ES-I3 (cell line): ENCODE data around the gene KMT2B.

ENCODE experiments used
- H3K36me3 ChIP-seq: 2 replicates; pipeline ENCODE4 v1.6.1; 2013; ENCODE audit warnings: mild to moderate bottlenecking, low read length, control low read depth, moderate library complexity; ENCODE audit not compliant: insufficient read depth
- H3K4me1 ChIP-seq: 2 replicates; pipeline ENCODE4 v1.6.1; 2013; ENCODE audit warnings: mild to moderate bottlenecking, control low read depth, low read length; ENCODE audit not compliant: insufficient read depth
- H3K9ac ChIP-seq: 2 replicates; pipeline ENCODE4 v1.6.1; 2013; ENCODE audit warnings: low read depth, mild to moderate bottlenecking, low read length, moderate library complexity
- H3K9me3 ChIP-seq: 2 replicates; pipeline ENCODE4 v1.6.1; 2013; ENCODE audit warnings: mild to moderate bottlenecking, low read length, moderate library complexity; ENCODE audit not compliant: control insufficient read depth, insufficient read depth

KMT2B gene

GRCh38 chr19:35746531-35746930, 28.7 kb downstream of the KMT2B start:
- Histone ChIP-seq H3K9me3 (peaks cover 3% of the 10 kb centered on the region; the same call in 1 of the 2 replicates), H3K9ac (peak overlapping the region; percentile 96; the same call in 1 of the 2 replicates), H3K36me3 (no peaks in the 10 kb centered on the region), H3K4me1 (0 out of 2 replicates have a peak, but pooled peaks cover 3% of the 10 kb centered on the region)

DNA sequence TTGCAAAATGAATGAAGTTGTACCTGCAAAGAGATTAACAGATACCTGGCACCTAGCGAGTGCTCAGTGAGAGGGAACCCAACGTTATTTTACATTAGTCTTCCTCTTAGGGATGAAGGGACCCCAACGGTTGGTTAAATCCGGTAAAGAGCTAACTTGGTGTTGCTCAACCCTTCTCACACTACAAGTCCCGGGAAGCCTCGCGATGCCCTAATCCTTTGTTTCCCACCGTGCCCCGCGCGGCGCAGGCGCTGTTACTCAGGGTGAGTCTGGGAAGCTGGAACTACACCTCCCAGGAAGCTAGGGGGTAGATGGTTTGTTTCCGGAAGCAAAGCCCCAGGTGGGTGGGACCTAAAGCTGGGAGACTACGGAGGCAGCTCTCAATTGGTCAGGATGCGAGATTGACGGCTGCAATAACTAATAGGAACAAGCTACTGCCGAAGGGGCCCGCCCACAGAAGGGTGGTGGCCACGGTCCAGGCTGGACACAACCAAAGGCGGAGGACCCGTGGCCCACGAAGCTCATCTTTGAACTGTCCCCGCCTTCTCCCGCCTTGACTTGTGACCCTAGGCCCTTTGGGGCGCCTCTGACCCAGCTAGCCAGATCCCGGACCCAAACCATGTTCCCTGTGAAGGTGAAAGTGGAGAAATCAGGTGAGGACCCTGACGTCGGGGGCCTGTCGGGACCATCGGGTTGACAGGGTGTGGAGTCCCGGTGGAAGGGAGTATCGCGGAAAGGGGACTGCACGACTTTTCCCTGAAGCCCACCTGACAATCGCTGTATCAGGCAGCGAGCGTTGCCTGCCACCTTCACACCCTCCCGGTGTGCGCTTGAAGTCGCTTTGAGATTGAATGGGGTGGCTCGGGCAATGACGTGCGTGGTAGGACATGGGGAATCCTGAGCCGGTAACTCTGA, 30.6 kb downstream of the KMT2B start, which contains the start of gene LIN37:
Gene LIN37, plus strand, starts transcription at position 471 of the 915 bp plus-strand sequence. Its CDS starts 149 bp downstream, at position 620.
- Histone ChIP-seq H3K9me3 (peaks cover 3% of the 10 kb centered on the region; the same call in 1 of the 2 replicates), H3K4me1 (0 out of 2 replicates have a peak, but pooled peaks cover 3% of the 10 kb centered on the region), H3K36me3 (no peaks in the 10 kb centered on the region), H3K9ac (peak within 1 kb of the TSS; percentile 69)

DNA sequence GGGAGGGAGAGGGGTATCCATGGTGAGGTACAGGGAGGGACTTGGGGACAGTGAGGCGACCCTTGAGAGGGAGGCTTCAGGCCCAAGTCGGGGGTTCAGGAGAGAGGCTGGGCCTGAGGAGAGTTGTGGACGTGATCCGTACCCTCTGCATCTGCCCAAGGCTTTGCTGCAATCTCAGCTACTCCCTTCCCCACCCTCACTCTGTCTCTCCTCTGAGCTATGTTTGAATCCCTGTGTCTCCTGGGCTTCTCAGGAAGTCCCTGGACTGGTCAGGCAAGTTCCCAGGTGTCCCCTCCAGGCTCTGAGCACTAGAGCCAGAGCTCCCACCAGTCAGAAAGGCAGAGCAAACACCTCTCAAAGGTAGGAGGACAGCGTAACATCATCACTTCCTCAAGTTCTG, 32.4 kb downstream of the KMT2B start:
- Histone ChIP-seq H3K9ac (no peak overlapping the region), H3K9me3 (no peaks in the 10 kb centered on the region), H3K4me1 (0 out of 2 replicates have a peak, but pooled peaks cover 5% of the 10 kb centered on the region), H3K36me3 (no peaks in the 10 kb centered on the region)

DNA sequence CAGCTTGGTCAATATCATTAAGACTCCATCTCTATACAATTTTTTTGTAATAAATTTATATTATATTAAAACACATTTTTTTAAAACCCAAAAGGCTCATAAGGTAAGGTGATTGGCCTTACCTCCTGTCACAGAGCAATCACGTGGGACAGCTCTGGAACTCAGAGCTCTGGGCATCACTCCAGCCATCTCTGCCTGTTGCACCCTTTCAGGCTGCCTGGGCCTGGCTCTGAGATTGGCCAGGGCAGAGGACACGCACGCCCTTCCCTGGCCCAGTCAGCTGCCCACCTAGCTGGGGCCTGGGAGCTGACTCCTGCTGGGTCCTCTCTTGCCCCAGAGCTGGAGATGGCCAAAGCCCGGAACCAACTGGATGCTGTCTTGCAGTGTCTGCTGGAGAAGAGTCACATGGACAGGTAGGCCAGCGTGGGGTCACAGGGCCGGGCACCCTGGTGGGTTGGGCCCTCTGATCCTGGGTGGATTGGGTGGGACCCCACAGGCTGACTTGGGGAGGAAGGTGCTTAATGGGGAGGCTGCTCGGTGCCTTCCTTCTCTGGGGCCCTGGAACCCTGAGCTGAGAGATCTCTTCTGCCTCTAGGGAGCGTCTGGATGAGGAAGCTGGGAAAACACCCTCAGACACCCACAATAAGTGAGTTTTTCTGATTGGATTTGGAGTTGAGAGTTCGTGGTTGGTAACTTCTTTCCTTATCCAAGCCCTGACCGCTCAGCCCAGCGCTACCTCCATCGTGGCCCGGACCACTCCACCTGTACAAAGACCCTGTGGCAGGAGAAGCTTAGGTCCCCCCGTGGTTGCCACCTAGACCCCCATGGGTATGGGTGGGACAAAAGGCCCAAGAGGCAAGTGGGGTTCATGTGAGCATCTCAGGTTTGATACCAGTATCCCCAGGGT, 34.3 kb downstream of the KMT2B start:
- no peaks in the 10 kb centered on the region for H3K36me3 ChIP-seq
- H3K4me1 ChIP-seq, result 0 out of 2 replicates have a peak, but pooled peaks cover 6% of the 10 kb centered on the region
- no peaks in the 10 kb centered on the region for H3K9me3 ChIP-seq
- H3K9ac ChIP-seq, result no peak overlapping the region

DNA sequence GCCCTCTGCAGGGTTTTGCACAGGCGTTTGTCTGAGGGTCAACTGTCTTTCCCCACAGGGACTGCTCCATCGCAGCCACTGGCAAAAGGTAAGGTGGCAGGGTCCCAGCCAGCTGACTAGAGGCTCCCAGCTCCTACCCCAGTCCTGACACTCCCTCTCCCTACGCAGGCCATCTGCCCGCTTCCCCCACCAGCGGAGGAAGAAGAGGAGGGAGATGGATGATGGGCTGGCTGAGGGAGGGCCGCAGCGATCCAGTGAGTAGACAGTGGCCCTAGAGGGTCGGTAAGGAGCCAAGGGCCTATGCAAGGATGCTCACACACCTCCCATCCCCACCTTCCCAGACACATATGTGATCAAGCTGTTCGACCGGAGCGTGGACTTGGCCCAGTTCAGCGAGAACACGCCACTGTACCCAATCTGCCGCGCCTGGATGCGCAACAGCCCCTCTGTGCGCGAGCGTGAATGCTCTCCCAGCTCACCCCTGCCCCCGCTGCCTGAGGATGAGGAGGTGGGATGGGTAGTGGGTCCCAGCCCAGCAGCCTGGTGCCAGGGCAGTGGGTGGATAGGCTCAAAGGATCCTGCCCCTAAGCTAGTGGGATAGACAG, 35.0 kb downstream of the KMT2B start:
- Histone ChIP-seq H3K36me3 (no peaks in the 10 kb centered on the region), H3K9ac (no peak overlapping the region), H3K9me3 (no peaks in the 10 kb centered on the region), H3K4me1 (0 out of 2 replicates have a peak, but pooled peaks cover 6% of the 10 kb centered on the region)

- Histone ChIP-seq H3K9me3 (no peaks in the 10 kb centered on the region), H3K36me3 (no peaks in the 10 kb centered on the region), H3K9ac (no peak overlapping the region), H3K4me1 (0 out of 2 replicates have a peak, but pooled peaks cover 6% of the 10 kb centered on the region)
These were observed 36.0 kb downstream of the KMT2B start for GRCh38 chr19:35753634-35754369.

GRCh38 chr19:35754370-35755130, 36.7 kb downstream of the KMT2B start:
- no peak overlapping the region for H3K9ac ChIP-seq
- no peaks in the 10 kb centered on the region for H3K9me3 ChIP-seq
- peaks cover 3% of the 10 kb centered on the region; the same call in 1 of the 2 replicates for H3K4me1 ChIP-seq
- no peaks in the 10 kb centered on the region for H3K36me3 ChIP-seq

DNA sequence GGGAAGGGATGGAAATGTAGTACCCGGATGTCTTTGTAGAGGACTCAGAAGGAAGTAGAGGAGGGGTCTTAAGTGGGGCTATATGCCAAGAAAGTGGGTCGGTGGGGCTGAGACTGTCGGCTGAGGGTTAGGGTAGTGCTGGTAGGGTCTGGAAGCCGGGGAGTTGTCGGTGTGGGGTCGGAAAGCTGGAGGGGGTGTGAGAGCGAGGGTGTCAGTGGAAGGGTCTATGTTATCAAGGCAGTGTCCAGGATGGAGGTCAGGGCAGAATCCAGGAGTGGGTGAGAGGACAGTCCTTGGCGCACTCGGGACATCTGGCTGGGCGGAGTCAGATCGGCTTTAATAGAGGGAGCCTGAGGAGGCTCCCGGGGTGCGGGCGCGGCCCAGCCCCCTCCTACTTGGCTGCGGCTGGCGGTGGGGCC, 37.3 kb downstream of the KMT2B start:
- H3K9ac ChIP-seq, result peak overlapping the region; percentile 95
- peaks cover 3% of the 10 kb centered on the region; the same call in 1 of the 2 replicates for H3K4me1 ChIP-seq
- no peaks in the 10 kb centered on the region for H3K36me3 ChIP-seq
- H3K9me3 ChIP-seq, result no peaks in the 10 kb centered on the region

DNA sequence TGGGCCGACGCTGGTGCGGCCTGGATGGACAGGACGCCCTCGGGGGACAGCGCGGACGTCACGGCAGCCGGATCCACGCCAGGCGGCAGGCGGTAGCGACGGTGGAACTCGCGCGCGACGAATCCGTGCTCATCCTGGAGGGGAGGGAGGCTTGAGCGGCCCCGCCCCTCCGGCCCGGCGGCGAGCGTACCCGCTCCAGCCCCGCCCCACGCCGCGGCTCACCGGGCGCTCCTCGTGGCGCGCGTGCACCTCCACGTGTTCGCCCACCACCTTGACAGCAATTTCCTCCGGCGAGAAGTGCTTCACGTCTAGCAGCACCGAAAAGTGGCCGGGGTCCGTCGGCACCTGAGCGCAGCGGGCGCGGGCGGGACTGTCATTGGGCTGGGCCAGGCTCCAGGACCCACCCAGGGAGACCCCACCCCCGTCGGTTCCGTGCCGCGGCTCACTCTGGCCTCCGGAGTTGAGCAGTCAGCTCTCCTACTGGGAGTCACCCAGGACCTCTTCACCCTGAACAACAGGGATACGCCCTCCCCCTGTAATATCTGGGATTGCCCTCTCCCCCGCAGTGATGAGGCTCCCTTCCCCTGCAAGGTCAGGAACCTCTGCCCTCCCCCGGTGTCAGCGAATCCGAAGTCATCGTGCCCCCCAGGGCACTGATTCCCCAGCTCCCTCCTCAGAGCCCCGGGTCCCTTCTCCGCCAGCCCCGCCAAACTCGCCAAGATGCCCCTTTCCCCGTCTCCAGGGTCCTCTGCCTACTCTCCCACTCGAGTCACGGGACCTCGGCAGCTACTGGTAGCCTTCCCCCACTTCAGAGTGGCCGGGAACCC, 38.0 kb downstream of the KMT2B start:
- H3K9ac ChIP-seq, result peak overlapping the region; percentile 95
- H3K4me1 ChIP-seq, result peaks cover 3% of the 10 kb centered on the region; the same call in 1 of the 2 replicates
- no peaks in the 10 kb centered on the region for H3K36me3 ChIP-seq
- H3K9me3 ChIP-seq, result no peaks in the 10 kb centered on the region

DNA sequence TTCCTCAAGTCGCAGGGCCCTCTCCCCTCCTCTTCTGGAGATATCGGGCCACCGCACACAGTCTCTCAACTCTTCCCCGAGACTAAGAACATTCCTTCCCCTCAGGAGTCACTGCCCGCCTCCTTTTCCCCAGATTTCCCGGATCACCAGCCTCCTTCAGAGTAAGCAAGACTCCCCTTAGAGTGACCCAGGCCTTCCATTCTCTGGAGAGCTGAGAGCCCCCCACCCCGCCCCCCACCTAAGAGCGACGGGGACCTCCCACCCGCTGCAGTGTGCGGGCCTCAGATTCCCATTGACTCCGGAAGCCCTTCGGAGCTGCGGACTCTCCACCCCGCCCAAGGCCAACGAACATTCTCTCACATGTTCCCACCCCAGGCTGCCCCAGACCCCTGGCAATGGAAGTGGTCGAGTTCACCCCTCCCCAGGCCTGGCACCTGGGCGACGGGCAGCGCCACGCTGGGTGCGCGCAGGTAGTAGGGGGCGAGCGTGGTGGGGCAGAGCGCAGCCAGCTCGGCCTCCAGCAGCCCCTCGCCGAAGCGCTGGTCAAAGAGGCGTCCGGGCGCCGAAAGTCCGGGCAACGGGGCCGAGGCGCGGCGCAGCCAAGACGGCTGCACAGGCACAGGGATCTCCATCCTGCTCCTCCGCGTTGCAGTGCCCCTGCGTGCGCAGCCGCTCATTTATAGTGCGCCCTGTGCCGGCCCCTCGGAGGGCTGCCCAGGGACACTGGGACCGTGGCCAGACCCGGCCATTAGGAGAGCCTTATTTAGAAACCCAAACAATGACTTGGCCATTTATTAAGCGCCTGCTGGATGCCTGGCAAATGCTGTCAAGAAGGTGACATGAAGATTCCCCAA, 38.8 kb downstream of the KMT2B start, which contains the start of gene HSPB6:
Gene HSPB6, minus strand, starts transcription at position 653 of the 854 bp plus-strand sequence. Its CDS starts 21 bp downstream, at position 632.
- Histone ChIP-seq H3K9me3 (no peaks in the 10 kb centered on the region), H3K9ac (peak within 1 kb of the TSS; percentile 95), H3K36me3 (no peaks in the 10 kb centered on the region), H3K4me1 (peaks cover 3% of the 10 kb centered on the region; the same call in 1 of the 2 replicates)

DNA sequence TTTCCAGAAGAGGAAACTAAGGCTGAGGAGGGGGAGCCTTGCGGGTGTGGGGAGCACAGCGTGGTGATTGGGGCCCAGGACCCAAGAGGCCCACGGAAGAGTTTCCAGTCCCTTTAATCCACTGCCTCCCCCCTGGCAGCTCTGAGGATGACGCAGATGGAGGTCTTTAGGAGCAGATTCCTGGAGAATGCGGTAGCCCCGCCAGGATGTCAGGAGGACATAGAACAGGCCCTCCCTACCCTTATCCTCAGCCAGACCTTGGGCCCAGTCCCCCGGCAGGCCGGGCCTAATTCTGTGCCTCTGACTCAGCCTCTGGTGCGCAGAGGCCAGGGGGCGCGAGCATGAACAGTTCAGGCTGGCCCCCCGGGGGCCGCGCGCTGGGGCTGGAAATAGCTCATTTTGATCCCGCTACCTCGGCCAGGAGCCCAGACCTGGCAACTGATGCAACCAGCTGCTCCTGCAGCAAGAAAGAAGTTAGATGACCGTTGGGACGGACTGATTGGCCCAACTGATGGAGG, 39.5 kb downstream of the KMT2B start:
- Histone ChIP-seq H3K9me3 (no peaks in the 10 kb centered on the region), H3K36me3 (no peaks in the 10 kb centered on the region), H3K4me1 (peaks cover 3% of the 10 kb centered on the region; the same call in 1 of the 2 replicates), H3K9ac (peak overlapping the region; percentile 95)
